NCI-H82 treated with DMSO at 0.1 percent for 48 hours (cell line): Measurements from ENCODE around the gene CBFA2T3.
"Not testable (repeated sequence)": the region's sequence is repeated elsewhere in the genome, so short reads cannot be mapped to it uniquely, and the experiment has no call there.

Experiments
- DNase-seq: peaks from one replicate; lab custom pipeline; 2025; ENCODE audit not compliant: unreplicated experiment; lab: John Stamatoyannopoulos, UW

The CBFA2T3 gene

DNA sequence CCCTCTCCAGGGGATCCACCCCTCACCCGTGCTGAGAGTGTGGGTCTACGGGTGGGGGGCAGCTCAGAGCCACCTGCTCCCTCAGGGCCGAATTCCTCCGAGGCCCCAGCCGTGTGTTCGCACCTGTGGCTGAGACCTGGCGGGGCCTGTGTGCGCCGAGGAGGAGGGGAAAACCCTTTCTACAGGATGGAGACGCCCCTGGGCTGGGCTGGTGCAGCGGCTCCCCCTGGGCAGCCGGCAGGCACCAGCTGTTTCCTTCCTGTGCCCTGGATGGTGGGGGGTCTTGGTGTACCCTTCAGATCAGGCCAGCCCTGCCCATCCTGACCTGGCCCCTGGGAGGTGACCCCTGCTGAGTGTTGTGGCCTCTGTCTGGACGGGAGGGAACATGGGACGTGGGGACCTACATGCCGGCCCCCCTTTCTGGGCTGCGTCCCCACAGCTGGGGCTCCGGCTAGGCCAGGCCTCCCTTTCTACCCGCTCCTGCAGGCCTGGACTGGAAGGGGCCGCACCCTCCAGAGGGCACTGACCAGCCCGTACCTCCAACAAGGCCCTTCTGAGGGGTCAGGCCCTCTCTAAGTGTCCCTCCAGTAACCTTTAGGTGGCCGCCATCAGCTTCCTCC lies 82.2 kb downstream of the CBFA2T3 start:
- no peak for DNase-seq

DNA sequence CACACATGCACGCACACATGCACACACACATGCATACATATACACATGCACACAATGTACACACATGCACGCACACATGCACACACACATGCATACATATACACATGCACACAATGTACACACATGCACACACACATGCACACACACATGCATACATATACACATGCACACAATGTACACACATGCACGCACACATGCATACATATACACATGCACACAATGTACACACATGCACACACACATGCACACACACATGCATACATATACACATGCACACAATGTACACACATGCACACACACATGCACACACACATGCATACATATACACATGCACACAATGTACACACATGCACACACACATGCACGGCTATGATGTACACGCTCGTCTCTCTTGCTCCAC lies 82.7 kb downstream of the CBFA2T3 start:
- DNase-seq = not testable (repeated sequence)

DNA sequence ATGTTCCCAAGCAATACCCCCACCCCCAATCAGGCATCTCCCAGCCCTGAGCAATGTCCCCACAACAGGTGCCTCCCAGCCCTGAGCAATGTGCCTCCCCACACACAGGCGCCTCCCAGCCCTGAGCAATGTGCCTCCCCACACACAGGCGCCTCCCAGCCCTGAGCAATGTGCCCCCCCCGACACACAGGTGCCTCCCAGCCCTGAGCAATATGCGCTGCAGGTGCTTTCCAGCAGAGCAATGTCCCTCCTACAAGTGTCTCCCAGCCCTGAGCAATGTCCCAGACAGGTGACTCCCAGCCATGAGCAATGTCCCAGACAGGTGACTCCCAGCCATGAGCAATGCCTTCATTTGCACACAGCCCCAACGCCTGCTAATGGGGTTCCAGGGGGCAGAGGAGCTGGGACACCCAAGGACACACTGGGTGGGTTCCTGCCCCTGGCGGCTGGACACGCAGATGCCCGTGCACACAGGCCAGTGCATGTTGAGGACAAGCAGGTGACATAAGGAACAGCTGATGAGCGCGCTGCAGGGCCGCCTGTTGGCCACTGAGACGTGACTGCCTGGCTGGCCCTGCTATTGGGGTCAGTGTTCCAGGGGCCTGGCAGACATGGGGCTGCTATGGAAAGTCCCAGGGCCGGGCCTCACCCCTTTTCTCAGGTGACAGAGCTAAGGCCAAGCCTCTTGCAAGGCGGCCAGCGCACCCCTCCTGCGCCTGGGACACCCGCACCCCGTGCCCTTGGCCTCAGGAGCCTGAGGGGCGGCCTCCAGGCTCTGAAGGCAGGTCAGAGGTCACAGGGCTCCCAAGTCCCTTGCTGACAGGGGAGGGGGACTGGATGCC lies 83.7 kb downstream of the CBFA2T3 start:
- DNase-seq = no peak

DNA sequence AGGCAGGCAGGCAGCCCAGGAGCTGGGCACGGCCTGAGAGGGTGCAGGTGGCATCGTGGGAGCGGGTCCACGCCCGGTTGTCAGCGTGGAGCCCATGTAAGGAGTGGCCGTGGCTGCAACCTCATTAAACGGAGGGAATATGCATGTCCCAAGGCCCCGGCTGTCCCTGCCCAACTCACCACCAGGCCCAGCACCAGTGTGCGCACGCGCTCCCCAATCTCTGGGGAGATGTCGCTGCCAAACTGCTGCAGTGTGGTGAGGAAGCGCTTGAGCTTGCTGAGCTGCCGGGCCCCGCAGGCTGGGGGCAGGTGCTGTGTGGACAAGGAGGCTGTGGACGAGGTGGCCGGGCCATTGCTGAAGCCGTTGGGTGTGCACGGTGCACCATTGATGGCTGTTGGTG lies 84.9 kb downstream of the CBFA2T3 start:
- DNase-seq = no peak

DNA sequence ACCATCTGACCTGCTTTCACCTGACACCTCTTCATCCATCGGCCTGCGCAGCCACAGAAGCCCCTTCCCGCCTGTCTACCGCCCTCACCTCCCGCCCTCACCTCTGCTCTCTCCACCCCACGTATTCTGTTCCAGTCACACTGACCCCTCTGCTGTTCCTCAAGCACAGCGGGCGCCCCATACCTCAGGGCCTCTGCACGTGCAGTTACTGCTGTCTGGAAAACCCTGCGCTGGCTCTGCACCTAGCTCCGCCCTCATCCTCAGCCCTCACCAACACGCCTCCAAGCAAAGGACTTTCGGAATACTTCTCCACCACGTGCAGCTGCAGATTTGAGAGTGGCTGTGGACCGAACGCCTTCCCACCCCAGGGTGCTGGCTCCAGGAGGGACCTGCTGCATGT lies 85.9 kb downstream of the CBFA2T3 start:
- no peak for DNase-seq

DNA sequence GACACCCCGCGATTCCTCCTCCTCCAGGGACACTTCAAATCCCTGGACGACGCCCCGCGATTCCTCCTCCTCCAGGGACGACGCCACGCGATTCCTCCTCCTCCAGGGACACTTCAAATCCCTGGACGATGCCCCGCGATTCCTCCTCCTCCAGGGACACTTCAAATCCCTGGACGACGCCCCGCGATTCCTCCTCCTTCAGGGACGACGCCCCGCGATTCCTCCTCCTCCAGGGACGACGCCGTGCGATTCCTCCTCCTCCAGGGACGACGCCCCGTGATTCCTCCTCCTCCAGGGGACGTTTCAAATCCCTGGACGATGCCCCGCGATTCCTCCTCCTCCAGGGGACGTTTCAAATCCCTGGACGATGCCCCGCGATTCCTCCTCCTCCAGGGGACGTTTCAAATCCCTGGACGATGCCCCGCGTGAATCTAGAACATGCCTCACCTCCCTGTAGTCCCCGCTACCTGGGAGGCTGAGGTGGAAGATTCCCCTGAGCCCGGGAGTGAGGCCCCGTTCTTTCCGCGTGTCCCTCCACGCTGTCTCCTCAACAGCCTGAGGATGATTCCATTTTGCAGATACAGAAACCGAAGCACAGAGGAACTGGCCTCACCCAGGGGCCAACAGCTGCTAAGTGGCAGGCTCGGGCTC lies 87.2 kb downstream of the CBFA2T3 start:
- DNase-seq = not testable (repeated sequence)

DNA sequence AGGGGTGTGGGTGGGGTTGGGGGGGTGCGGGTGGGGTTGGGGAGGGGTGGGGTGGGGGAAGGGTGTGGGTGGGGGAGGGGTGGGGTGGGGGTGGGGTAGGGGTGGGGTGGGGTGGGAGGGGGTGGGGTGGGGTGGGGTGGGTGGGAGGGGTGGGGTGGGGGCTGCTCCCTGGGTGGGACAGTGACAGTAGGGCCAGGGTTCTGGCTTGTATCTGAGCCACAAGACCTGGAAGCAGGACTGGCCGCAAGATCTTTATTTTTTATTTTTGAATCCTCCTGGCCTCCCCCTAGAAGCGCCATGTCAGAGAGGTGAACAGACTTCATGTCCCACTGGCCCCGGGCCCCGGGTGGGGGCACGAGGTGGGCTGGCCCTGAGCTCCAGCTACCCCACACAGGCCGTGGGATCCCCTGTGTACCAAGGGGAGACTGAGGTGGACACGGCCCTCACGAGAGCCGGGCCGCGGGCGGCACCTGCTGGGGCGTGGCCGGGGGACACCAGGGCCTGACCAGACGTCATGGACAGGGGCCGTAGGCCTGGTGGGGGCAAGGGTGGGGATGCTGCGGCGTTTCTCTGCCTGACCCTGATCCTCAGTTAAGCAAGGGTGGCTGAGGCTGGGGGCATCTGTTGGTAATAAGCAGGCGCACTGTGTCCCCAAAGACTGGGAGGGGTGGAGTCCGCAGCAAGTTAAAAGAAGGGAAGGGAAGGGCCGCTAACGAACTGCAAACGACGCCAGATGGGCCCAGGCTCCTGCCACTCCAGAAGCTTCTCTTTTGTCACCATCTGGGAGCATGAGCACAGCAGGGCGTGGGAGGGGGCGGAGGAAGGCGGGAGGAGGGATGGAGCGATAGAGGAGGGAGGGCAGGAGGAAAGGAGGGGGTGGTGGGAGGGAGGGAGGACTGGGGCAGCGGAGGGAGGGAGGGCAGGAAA lies 88.3 kb downstream of the CBFA2T3 start:
- peak; percentile 22 for DNase-seq

DNA sequence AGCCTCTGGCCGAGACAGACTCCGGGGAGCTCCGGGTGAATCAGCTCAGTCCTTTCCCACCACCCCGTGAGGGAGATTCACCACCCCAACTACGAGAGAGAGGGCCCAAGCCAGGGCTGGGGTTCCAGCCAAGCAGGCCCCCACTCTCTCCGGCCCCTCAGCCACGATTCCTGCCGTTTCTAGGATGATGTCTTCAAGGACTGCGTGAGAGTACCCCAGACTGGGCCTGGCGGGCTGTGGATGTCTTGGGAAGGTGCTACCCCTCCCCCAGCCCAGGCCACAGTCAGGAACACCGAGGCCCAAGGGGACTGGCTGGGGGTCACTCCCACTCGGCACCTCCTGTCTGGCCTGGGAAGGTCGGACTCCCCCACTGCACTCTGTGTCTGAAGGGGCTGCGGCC lies 89.0 kb downstream of the CBFA2T3 start:
- no peak for DNase-seq

DNA sequence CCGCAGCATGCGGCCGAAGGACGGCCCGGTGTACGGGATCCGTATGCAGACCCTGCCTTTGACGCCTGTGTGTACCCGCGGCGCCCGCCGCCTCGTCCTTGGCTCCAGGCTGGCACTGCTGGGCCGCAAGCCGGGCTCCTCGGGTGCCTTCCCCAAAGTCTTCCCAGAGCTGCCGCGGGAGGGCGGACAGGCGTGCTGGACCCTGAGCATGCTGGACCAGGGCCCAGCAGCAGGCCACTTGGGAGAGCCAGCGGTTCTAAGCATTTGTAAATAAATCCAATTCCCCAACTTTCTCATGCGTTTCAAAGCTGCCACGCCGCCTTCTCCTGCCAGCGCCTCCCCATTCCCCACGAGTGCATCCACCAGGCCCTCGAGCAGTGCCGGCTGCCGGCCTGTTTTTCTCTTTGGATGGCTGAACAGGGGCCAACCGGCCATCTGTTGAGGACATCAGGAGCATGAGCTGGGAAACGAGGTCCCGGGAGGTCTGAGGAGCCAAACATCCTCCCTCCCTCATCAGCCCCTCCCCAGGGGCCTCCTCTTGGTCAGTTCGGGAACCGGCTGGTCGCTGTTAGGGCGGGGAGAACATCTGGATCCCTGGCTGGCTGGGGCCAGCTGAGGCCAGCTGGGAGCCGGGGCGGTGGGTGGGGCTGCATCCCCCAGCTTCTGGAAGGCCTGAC lies 90.0 kb downstream of the CBFA2T3 start:
- DNase-seq = peak; percentile 23

DNA sequence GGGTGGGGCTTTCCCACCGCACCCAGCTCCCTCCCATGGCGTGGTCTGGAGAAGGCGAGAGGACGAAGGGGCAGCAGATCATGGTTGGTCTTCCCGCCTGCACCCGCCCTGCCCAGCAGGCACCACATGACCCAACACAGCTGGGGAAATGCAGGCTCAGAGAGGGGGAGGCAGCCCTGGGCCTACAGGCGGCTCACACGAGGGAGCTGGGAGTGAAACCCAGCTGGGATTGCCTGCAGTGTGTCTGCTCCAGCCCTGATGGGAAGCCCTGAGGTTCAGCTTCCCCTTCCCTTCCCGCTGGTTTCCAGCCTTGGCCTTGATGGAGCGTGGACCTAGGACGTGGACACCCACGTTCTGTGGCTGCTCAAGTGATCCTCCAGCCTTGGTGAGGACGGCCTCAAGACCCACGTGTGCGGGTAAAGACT lies 90.6 kb downstream of the CBFA2T3 start:
- no peak for DNase-seq

DNA sequence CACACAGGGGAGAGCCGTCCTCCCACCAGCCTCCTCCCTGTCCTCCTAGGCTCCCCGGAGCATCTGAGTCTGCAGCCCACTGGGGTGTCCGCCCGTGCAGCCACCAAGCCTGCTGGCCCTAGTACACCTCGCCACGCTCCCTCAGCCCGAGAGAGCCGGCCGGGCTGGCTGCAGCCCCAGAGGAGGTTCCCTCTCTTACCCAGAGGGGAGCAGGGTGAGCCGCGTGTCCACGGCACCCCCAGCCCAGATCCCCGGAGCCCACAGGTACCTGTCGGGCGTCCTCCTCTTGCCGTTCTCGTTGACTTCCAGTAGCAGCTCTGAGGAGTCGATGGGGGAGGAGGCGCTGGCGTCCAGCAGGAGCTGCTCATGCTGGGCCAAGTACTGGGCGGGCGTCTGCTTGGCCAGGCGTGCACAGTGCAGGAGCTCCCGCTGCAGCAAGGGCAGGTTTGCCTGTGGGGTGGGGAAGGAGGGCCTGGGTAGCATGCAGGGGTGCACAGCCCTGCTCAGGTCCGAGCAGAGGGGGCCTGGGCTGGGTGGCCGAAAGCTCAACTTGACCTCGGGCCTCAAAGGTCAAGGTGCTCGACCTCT lies 91.2 kb downstream of the CBFA2T3 start:
- no peak for DNase-seq

DNA sequence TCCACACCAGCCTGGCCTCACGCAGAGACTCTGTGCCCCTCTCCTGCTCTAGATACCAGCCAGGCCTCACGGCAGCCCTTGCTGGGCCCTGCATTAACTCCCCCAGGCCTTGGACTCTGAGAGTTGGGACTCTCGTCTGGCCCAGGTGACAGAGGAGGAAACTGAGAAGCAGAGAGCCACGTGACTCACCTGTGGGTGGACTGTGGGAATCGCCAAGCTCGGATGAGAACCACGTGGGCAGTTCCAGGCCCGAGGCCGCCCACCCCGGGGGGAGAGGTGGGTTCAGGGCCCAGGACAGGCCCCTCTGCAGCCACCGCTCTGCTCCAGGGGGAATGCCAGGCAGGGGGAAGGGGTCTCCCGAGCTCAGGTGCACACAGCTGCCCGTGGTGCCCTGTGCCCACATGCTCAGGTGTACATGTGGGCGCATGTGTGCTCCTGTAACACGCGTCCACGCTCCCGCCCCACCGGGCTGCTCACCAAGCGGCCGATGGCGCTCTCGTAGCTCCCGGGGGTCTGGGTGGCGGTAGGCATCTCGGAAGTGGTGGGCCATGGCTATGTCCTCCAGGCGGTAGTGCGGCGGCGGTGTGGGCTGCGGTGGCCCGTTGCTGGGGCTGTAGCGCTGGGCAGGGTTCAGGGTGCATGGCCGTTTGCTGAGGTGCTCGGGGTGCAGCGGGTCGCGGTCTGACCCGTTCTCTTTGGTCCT lies 92.3 kb downstream of the CBFA2T3 start:
- no peak for DNase-seq

DNA sequence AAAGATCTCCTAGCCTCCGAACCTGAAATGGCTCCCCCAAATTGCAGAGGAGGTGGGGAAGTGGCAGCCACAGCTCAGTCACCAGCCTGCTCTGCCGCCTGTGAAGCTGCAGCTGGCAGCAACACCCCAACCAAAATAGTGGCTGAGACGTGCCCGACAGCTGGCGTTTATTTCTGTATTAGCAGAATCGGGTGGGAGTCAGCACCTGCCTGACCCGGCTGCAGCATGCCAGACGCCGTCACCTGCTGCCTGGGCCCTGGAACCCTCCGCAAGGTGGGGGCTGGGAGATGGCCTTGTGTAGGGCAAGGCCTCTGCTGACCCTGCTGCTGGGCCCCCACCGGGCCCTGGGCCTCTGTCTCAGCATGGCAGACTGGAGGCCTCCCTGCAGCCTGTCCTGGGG lies 93.1 kb downstream of the CBFA2T3 start:
- no peak for DNase-seq

DNA sequence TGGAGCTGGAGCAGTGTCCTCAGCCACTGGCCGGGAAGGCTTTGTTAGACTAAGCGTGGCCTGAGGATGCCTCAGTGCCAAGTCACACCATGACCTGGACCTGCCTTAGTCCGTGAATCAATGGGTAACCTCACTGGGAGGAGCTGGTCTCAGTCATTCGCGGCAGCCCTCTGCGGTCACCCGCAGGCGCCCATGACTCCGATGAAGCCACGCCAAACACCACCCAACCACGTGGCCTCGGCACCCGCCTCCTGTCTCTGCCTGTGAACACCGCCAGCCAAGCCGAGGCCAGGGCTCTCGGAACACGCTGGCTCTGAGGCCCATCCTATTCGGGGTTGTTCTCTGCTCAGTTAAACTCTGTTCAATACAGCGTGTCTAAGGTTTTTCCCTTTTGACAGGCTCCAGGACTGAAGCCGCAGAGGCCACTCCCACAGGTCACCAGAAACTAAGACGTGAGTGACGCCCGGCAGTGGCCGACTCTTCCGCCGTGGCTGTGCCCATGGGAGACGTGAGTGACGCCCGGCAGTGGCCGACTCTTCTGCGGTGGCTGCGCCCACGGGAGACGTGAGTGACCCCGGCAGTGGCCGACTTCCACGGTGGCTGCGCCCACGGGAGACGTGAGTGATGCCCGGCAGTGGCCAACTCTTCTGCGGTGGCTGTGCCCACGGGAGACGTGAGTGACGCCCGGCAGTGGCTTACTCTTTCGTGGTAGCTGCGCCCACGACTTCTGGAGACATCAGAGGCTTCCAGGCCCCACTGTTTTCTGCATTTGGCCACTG lies 93.7 kb downstream of the CBFA2T3 start:
- DNase-seq = no peak

DNA sequence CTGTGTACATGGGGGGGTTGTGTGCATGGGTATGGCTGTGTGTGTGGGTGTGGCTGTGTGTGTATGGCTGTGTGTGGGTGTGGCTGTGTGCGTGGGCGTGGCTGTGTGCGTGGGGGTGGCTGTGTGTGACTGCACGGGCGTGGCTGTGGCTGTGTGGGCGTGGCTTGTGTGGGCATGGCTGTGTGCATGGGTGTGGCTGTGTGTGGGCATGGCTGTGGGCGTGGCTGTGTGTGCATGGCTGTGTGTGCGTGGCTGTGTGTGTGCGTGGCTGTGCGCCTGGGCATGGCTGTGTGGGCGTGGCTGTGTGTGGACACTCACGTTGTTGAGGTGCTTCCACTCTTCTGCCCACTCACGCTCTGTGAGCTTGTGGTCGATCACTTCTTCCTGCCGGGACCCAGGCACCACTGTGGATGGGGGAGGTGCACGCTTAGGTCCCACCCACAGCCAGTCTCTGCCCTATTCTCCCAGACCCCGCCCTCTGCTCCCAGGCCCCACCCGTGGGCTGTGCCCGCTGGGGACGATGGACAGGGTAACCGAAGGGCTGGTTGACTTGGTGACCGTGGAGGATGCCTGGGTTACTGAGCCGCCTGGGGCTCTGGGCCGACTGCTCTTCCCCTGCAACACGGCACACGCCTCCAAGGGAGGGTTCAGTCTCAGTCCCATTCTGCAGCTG lies 94.5 kb downstream of the CBFA2T3 start:
- no peak for DNase-seq

DNA sequence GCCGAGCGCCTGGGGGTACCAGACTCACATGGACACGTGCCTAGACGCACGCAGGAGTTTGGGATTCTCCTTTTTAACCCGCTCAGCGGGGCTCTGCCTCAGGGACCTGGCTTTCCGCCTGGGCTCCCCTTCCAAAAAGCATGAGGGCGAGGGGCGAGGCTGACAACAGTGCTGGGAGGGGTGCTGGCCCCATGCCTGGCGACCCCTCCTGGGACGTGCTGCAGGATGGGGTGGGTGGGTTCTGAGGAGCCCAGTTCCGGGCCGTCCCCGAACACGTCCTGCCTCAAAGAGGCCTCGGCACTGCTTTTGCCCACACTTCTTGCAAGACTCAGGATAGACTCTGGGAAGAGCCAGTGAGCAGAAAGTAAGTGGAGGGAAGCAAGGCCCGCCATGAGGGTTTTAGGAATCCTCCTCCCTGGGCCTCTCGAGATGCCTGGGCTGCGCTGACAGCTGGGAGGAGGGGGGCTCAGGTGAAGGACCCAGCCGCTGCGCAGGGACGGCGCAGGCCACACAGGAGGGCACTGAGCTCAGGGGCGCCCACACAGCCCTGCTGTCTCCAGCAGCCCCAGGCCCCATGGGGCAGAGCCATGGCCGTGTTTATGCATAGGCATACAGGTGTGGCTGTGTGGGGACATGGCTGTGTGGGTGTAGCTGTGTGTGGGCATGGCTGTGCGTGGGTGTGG lies 95.2 kb downstream of the CBFA2T3 start:
- DNase-seq = no peak

DNA sequence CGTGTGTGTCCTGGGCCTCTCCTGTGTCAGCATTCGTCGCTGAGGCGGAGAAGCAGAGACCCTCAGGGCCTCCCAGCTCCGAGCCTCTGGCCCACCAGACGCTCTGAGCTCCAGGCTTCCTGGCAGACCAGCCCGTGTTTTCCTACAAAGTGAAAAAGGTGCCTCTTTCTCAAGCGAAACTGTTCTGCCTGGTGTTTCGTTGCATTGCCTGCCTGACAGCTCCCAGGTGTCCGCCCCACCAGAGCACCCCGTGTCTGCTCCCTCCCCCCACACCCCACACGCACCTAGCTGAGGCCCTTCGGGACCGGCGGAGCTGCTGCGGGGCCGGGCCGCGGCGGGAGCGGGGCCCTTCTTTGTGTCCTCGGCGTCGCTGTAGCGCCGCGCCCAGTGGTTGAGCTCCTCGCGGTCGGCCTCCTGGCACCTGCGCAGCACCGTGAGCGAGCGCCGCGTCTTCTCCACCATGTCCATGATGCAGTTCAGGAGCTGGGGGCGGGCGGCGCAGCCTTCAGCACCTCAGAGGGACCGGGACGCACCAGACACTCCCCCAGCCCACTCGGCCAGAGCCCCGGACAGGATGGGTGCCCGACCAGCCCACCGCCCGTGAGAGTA lies 95.9 kb downstream of the CBFA2T3 start:
- no peak for DNase-seq
